Loucy (cell line): Measurements from ENCODE around the gene USP22.

Experiments
- H2AFZ ChIP-seq: fragments of 200-600 bp; sonication (generic); 2 replicates; pipeline ENCODE4 v1.6.0; 2016; ENCODE audit warnings: antibody characterized with exemption, mild to moderate bottlenecking, low read length, moderate library complexity
- H3F3A ChIP-seq: fragments of 200-600 bp; 2 replicates; pipeline ENCODE4 v1.6.0; 2016; ENCODE audit warnings: antibody characterized with exemption, low read depth, mild to moderate bottlenecking
- H3K27me3 ChIP-seq: fragments of 200-600 bp; sonication (generic); 2 replicates; pipeline ENCODE4 v1.6.1; 2014; ENCODE audit warnings: low read length, mild to moderate bottlenecking; ENCODE audit not compliant: insufficient read depth, poor library complexity, severe bottlenecking
- H3K36me3 ChIP-seq: fragments of 200-600 bp; sonication (generic); 2 replicates; pipeline ENCODE4 v1.6.1; 2016; ENCODE audit warnings: low read length; ENCODE audit not compliant: insufficient read depth
- H3K4me1 ChIP-seq: fragments of 200-600 bp; sonication (generic); 2 replicates; pipeline ENCODE4 v1.5.1; 2014; ENCODE audit warnings: low read length, mild to moderate bottlenecking; ENCODE audit not compliant: insufficient read depth, poor library complexity, severe bottlenecking
- H3K4me2 ChIP-seq: fragments of 200-600 bp; sonication (generic); 2 replicates; pipeline ENCODE4 v1.6.0; 2014; ENCODE audit warnings: antibody characterized with exemption, low read length, low read depth, mild to moderate bottlenecking; ENCODE audit not compliant: poor library complexity, severe bottlenecking
- H3K4me3 ChIP-seq: fragments of 200-600 bp; sonication (generic); 2 replicates; pipeline ENCODE4 v1.5.1; 2014; ENCODE audit warnings: low read length, mild to moderate bottlenecking, mixed read lengths; ENCODE audit not compliant: poor library complexity, severe bottlenecking
- H3K79me2 ChIP-seq: fragments of 200-600 bp; sonication (generic); 2 replicates; pipeline ENCODE4 v1.6.1; 2014; ENCODE audit warnings: low read length; ENCODE audit not compliant: insufficient read depth
- H3K9ac ChIP-seq: fragments of 200-600 bp; sonication (generic); 2 replicates; pipeline ENCODE4 v1.6.0; 2014; ENCODE audit warnings: mild to moderate bottlenecking, low read depth, low read length, moderate library complexity; ENCODE audit not compliant: poor library complexity, severe bottlenecking
- H3K9me2 ChIP-seq: fragments of 200-600 bp; sonication (generic); replicated peaks from 2 replicates; pipeline ENCODE4 v1.6.1; 2016; ENCODE audit warnings: low read depth, low read length, mixed read lengths
- H3K9me3 ChIP-seq: fragments of 200-600 bp; sonication (generic); 2 replicates; pipeline ENCODE4 v1.6.1; 2014; ENCODE audit warnings: mild to moderate bottlenecking, antibody characterized with exemption, low read length, low read depth; ENCODE audit not compliant: insufficient read depth
- H4K20me1 ChIP-seq: fragments of 200-600 bp; sonication (generic); 2 replicates; pipeline ENCODE4 v1.6.0; 2014; ENCODE audit warnings: antibody characterized with exemption, low read length, mild to moderate bottlenecking; ENCODE audit not compliant: insufficient read depth, poor library complexity, severe bottlenecking
- CTCF ChIP-seq: fragments of 200-600 bp; sonication (generic); conservative IDR thresholded peaks from 2 replicates; pipeline ENCODE4 v1.5.1; 2014; ENCODE audit warnings: mild to moderate bottlenecking, antibody characterized with exemption, low read length
- EZH2phosphoT487 ChIP-seq: fragments of 200-600 bp; IDR thresholded peaks from 2 replicates; pipeline ENCODE4 v1.6.1; 2018; ENCODE audit warnings: antibody characterized with exemption, mild to moderate bottlenecking, moderate library complexity, borderline replicate concordance

Gene USP22

GRCh38 chr17:21029036-21029435, 13.8 kb downstream of the USP22 start:
- no peak overlapping the region for H3K4me3 ChIP-seq
- peaks cover 99% of the 10 kb centered on the region for H4K20me1 ChIP-seq
- H3F3A ChIP-seq = no peaks in the 10 kb centered on the region
- no peak overlapping the region for H3K4me2 ChIP-seq
- H3K27me3 ChIP-seq = no peaks in the 10 kb centered on the region
- H2AFZ ChIP-seq = no peak overlapping the region
- H3K4me1 ChIP-seq = peaks cover 19% of the 10 kb centered on the region
- no peak overlapping the region for H3K9ac ChIP-seq
- H3K79me2 ChIP-seq = peaks cover 100% of the 10 kb centered on the region
- no peak for TF ChIP-seq CTCF
- no peak for TF ChIP-seq EZH2phosphoT487
- no peaks in the 10 kb centered on the region for H3K9me3 ChIP-seq
- peaks cover 67% of the 10 kb centered on the region; the same call in 1 of the 2 replicates for H3K36me3 ChIP-seq
- H3K9me2 ChIP-seq = no peaks in the 10 kb centered on the region

DNA sequence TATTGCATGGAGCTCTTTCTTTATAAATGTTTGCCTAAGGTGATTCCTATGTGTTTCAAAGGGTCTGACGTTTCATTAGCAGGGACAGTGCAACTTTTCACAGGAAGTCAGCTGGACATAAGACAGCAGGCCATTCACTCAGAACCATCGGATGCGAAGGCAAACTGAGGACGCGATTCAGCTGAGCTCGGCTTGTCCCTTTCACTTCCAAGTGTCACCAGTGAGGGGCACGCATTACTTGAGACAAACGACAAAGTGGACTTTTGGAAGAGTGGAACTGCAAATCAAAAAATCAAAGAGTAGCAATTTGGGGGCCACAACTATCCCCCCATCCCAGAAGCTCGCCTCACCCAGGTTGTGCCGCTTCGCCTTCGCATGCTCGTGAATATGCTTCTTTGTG, 14.6 kb downstream of the USP22 start:
- H3K9me2 ChIP-seq = no peaks in the 10 kb centered on the region
- no peak overlapping the region for H2AFZ ChIP-seq
- H3K36me3 ChIP-seq = peaks cover 76% of the 10 kb centered on the region; the same call in 1 of the 2 replicates
- H3K9ac ChIP-seq = no peak overlapping the region
- no peaks in the 10 kb centered on the region for H3F3A ChIP-seq
- no peaks in the 10 kb centered on the region for H3K27me3 ChIP-seq
- H4K20me1 ChIP-seq = peaks cover 99% of the 10 kb centered on the region
- H3K4me1 ChIP-seq = peaks cover 13% of the 10 kb centered on the region
- TF ChIP-seq EZH2phosphoT487 (no peak), CTCF (no peak)
- H3K9me3 ChIP-seq = no peaks in the 10 kb centered on the region
- no peak overlapping the region for H3K4me2 ChIP-seq
- peaks cover 100% of the 10 kb centered on the region for H3K79me2 ChIP-seq
- no peak overlapping the region for H3K4me3 ChIP-seq

DNA sequence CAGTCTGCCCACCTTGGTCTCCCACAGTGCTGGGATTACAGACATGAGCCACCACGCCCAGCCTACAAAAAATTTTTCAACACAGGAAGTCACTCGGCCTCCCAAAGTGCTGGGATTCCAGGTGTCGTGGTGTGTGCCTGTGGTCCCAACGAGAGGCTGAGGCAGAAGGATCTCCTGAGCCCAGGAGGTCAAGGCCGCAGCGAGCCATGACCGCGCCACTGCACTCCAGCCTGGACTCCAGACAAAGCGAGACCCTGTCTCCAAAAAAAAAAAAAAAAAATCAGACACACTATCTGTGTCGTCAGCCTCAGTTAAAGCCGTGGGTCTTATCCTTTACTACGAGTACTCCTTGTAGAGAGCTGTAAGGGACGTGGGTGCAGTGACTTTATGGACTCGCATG, 15.8 kb downstream of the USP22 start:
- Histone ChIP-seq H3F3A (no peaks in the 10 kb centered on the region), H3K4me1 (peaks cover 5% of the 10 kb centered on the region), H3K9ac (no peak overlapping the region), H3K79me2 (peaks cover 100% of the 10 kb centered on the region), H3K27me3 (no peaks in the 10 kb centered on the region), H3K4me3 (no peak overlapping the region), H3K9me3 (no peaks in the 10 kb centered on the region), H3K36me3 (peaks cover 76% of the 10 kb centered on the region; the same call in 1 of the 2 replicates), H3K9me2 (no peaks in the 10 kb centered on the region), H4K20me1 (peaks cover 99% of the 10 kb centered on the region), H3K4me2 (no peak overlapping the region), H2AFZ (no peak overlapping the region)
- TF ChIP-seq EZH2phosphoT487 (no peak), CTCF (no peak)
